Activated T-cell treated with anti-CD3 and anti-CD28 coated beads, Interleukin-2, amount 50 U/mL, for 4 hours (primary cell): Measurements from ENCODE around the gene NSFL1C. TPM values are rescaled to one million over a fixed set of nuclear protein-coding genes. Genes with fewer than 3 reads are reported as not detected.
A peak's percentile ranks its signal among the peaks of the same experiment; 100 is the strongest.

ENCODE experiments used
- ATAC-seq, 2 donors: fragments of 200-7000 bp; cut with Tn5 transposase; one replicate each; pipeline ENCODE4 v1.10.0; 2021
- DNase-seq: peaks from one replicate; pipeline ENCODE4 v3.0.0-alpha.2; 2020
- H3K27me3 Mint-ChIP-seq: one replicate; pipeline ENCODE4 v1.8.0; 2021; ENCODE audit warnings: low read depth, mixed read lengths
- H3K36me3 Mint-ChIP-seq: one replicate; pipeline ENCODE4 v1.8.0; 2022; ENCODE audit warnings: mixed read lengths; ENCODE audit not compliant: insufficient read depth
- H3K4me1 Mint-ChIP-seq: one replicate; pipeline ENCODE4 v1.8.0; 2021; ENCODE audit warnings: low read depth, mixed read lengths
- H3K4me3 Mint-ChIP-seq: one replicate; pipeline ENCODE4 v1.8.0; 2021; ENCODE audit warnings: mild to moderate bottlenecking, moderate library complexity, mixed read lengths
- H3K9me3 Mint-ChIP-seq: one replicate; pipeline ENCODE4 v1.8.0; 2021; ENCODE audit warnings: mixed read lengths
- total RNA-seq, 3 donors: library from RNA; stranded (reverse); gene quantifications; one replicate each; pipeline ENCODE4 v1.2.1, GENCODE V29; 2021

The NSFL1C gene
- total RNA-seq, 3 donors from 2014 or later = 193 to 218 (median 208) TPM

DNA sequence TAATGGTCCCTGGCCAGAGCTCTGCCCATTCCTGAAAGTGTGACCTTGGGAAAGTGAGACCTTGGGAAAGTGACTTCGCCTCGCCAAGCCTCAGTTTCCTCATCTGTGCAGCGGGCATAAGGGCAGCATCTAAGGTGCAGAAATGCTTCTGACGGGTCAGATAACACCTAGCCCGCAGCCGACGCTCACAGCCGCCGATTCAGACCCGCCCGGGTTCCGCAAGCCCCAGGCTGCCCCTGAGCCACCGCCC lies 74.3 kb downstream of the NSFL1C start:
- H3K9me3 Mint-ChIP-seq = peaks cover 3% of the 10 kb centered on the region
- peaks cover 12% of the 10 kb centered on the region for H3K36me3 Mint-ChIP-seq
- H3K27me3 Mint-ChIP-seq = peaks cover 4% of the 10 kb centered on the region
- ATAC-seq (peak; percentile 16 to 18), DNase-seq (no peak)
- peaks cover 62% of the 10 kb centered on the region for H3K4me1 Mint-ChIP-seq
- peak overlapping the region; percentile 93 for H3K4me3 Mint-ChIP-seq

Other genes starting within 250 kb of the NSFL1C start
- under 1 TPM in 1 of 3 donors, not detected in 2; 0.71 TPM for gene RAD21L1, start 240.8 kb downstream of the NSFL1C start, total RNA-seq
- gene SNPH, start 200.6 kb downstream of the NSFL1C start, total RNA-seq = 1 to 10 TPM; 1.4 to 2.6 (median 1.9) TPM
- gene SDCBP2, start 137.7 kb downstream of the NSFL1C start, total RNA-seq = 1 to 10 TPM; 1.9 to 3.2 (median 2.2) TPM
- 100 to 1,000 TPM; 253 to 300 (median 258) TPM for gene FKBP1A, start 73.8 kb downstream of the NSFL1C start, total RNA-seq
- not detected for gene SIRPB2, start 24.6 kb upstream of the NSFL1C start, total RNA-seq
- not detected for gene SIRPD, start 90.9 kb upstream of the NSFL1C start, total RNA-seq
- gene SIRPB1, start 153.2 kb upstream of the NSFL1C start, total RNA-seq = under 1 TPM; 0.34 to 0.78 (median 0.73) TPM
- 10 to 100 TPM; 11.6 to 13.3 (median 12.0) TPM for gene SIRPG, start 190.9 kb upstream of the NSFL1C start, total RNA-seq